Muscle layer of colon (tissue), 2 donors: Measurements from ENCODE around the gene JAK2.

Experiments used
- H3K27ac ChIP-seq: one replicate; pipeline ENCODE4 v1.7.0; 2013; ENCODE audit warnings: low read depth, mild to moderate bottlenecking, low read length, moderate library complexity
- H3K27me3 ChIP-seq, 2 donors: one replicate each; pipeline ENCODE4 v1.7.0; 2013; ENCODE audit warnings: low read length in 2 of 2, mild to moderate bottlenecking in 2 of 2; ENCODE audit not compliant: insufficient read depth in 2 of 2, control insufficient read depth in 1 of 2
- H3K36me3 ChIP-seq: one replicate; pipeline ENCODE4 v1.7.0; 2013; ENCODE audit warnings: mild to moderate bottlenecking, low read length; ENCODE audit not compliant: insufficient read depth
- H3K4me1 ChIP-seq: one replicate; pipeline ENCODE4 v1.7.0; 2013; ENCODE audit warnings: mild to moderate bottlenecking, low read length; ENCODE audit not compliant: insufficient read depth
- H3K4me3 ChIP-seq, 2 donors: one replicate each; pipeline ENCODE4 v1.7.0; 2013; ENCODE audit warnings: low read length in 2 of 2, low read depth in 1 of 2, mild to moderate bottlenecking in 1 of 2, moderate library complexity in 1 of 2
- H3K9ac ChIP-seq: one replicate; pipeline ENCODE4 v1.7.0; 2013; ENCODE audit warnings: low read length
- H3K9me3 ChIP-seq: one replicate; pipeline ENCODE4 v1.7.0; 2013; ENCODE audit warnings: mild to moderate bottlenecking, low read length
- donor health status: abdominal sarcoma.
- donor health status: Adenocarcinoma of cecum.

JAK2 gene

DNA sequence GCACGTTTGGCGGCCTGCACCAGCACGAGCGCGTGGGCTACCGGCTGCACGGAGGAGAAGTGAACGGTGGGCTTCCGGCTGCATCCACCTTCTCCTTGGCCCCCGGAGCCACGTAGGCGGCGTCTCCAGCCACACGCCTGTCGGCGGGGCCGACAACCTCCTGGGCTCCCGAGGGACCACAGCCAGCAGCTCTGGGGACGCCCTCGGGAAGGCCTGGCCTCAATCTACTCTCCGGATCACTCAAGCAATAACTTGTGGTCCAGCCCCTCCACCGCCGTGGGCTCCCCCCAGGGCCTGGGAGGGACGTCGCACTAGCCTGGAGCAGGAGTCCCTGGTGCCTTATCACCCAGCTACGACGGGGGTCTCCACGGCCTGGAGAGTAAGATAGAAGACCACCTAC, 126.6 kb downstream of the JAK2 start:
- Histone ChIP-seq H3K4me1 (no peaks in the 10 kb centered on the region), H3K27me3 (no peaks in the 10 kb centered on the region), H3K9me3 (no peaks in the 10 kb centered on the region), H3K36me3 (peaks cover 10% of the 10 kb centered on the region), H3K9ac (no peak overlapping the region), H3K4me3 (no peak overlapping the region), H3K27ac (no peak overlapping the region)

- Histone ChIP-seq H3K4me3 (no peak overlapping the region), H3K36me3 (peaks cover 10% of the 10 kb centered on the region), H3K9me3 (no peaks in the 10 kb centered on the region), H3K27me3 (no peaks in the 10 kb centered on the region), H3K9ac (no peak overlapping the region), H3K27ac (no peak overlapping the region), H3K4me1 (no peaks in the 10 kb centered on the region)
These were observed 127.1 kb downstream of the JAK2 start for GRCh38 chr9:5112109-5112592.

GRCh38 chr9:5112646-5113045, 127.6 kb downstream of the JAK2 start:
- Histone ChIP-seq H3K36me3 (peaks cover 10% of the 10 kb centered on the region), H3K9ac (no peak overlapping the region), H3K9me3 (no peaks in the 10 kb centered on the region), H3K27me3 (no peaks in the 10 kb centered on the region), H3K4me3 (no peak overlapping the region), H3K4me1 (no peaks in the 10 kb centered on the region), H3K27ac (no peak overlapping the region)

DNA sequence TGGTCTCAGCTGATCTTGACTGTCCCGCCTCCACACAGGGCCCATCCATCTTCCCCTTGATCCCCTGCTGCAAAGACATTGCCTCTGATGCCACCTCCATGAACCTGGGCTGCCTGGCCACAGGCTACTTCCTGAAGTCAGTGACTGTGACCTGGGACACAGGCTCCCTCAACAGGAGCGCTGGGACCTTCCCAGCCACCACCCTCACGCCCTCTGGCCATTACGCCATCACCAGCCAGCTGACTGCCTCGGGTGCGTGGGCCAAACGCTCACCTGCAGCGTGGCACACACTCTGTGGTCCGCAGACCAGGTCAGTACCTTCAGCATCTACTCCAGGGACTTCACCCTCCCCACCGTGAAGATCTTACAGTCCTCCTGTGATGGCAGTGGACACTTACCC, 128.5 kb downstream of the JAK2 start:
- Histone ChIP-seq H3K9me3 (no peaks in the 10 kb centered on the region), H3K4me3 (no peak overlapping the region), H3K27ac (no peak overlapping the region), H3K36me3 (peaks cover 10% of the 10 kb centered on the region), H3K27me3 (no peaks in the 10 kb centered on the region), H3K9ac (no peak overlapping the region), H3K4me1 (no peaks in the 10 kb centered on the region)

GRCh38 chr9:5113994-5114748, 129.1 kb downstream of the JAK2 start:
- Histone ChIP-seq H3K4me3 (no peak overlapping the region), H3K27ac (no peak overlapping the region), H3K9me3 (no peaks in the 10 kb centered on the region), H3K27me3 (no peaks in the 10 kb centered on the region), H3K9ac (no peak overlapping the region), H3K36me3 (peaks cover 10% of the 10 kb centered on the region), H3K4me1 (no peaks in the 10 kb centered on the region)

DNA sequence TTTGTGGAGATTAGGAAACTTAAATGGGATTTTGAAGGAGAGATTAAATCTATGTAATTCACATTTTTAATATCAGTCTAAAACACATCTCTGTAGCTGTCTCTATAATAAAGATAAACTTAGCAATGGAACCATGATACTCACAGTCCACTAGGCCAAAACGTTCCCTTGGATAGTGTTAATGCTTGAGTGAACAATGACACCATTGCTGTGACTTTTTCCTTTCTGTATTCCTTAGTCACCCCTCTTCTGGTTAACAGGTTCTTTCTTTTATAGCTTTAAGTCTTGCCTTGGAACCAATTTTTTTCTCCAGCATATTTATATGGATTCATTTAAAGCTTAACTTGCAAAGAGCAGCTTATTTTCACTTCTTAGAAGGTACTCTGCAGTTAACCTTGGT, 137.0 kb downstream of the JAK2 start:
- H3K4me1 ChIP-seq, result no peaks in the 10 kb centered on the region
- no peak overlapping the region for H3K4me3 ChIP-seq
- H3K27ac ChIP-seq, result no peak overlapping the region
- H3K27me3 ChIP-seq, result no peaks in the 10 kb centered on the region
- peaks cover 4% of the 10 kb centered on the region for H3K9me3 ChIP-seq
- H3K9ac ChIP-seq, result no peak overlapping the region
- peaks cover 23% of the 10 kb centered on the region for H3K36me3 ChIP-seq

DNA sequence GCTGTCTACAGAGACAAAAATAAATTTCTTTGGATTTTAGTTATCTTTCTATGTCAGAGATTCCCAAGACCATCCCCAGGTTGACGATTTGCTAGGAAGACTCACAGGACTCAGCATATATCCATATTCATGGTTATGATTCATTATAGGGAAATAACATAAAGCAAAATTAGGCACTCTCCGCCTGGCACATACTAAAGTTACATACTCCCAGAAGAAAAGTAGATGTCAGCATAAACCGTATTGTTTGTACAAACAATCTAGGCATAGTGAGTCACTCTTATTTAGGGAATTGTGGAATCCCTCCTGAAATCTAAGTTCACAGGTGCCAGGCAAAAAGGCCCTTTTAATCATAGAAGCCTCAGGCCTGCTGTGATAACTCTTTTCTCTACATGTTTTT, 137.4 kb downstream of the JAK2 start:
- peaks cover 23% of the 10 kb centered on the region for H3K36me3 ChIP-seq
- no peak overlapping the region for H3K9ac ChIP-seq
- H3K9me3 ChIP-seq, result peaks cover 4% of the 10 kb centered on the region
- H3K27me3 ChIP-seq, result no peaks in the 10 kb centered on the region
- H3K27ac ChIP-seq, result no peak overlapping the region
- no peak overlapping the region for H3K4me3 ChIP-seq
- no peaks in the 10 kb centered on the region for H3K4me1 ChIP-seq

DNA sequence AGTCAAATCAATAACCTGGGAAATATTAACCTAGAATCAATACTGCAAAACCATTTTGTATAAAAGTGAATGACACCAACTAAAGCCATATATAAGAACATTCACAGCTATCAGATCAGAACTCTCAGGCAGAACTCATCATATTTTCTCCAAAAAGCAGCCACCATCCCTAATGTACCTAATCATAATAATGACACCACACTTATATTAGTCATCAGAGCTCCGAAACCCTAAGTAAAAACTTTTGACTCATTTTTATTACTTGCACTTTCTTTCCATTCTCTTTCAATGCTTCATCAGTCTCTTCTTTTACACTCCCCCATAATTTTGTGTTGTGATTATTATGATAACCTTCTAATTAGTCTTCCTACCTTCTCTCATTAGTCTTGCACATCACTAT, 155.1 kb downstream of the JAK2 start:
- Histone ChIP-seq H3K36me3 (no peaks in the 10 kb centered on the region), H3K9ac (no peak overlapping the region), H3K4me3 (no peak overlapping the region), H3K9me3 (no peaks in the 10 kb centered on the region), H3K27me3 (no peaks in the 10 kb centered on the region), H3K27ac (no peak overlapping the region), H3K4me1 (no peaks in the 10 kb centered on the region)

GRCh38 chr9:5144217-5144616, 159.1 kb downstream of the JAK2 start:
- H3K9ac ChIP-seq, result no peak overlapping the region
- no peak overlapping the region for H3K4me3 ChIP-seq
- peaks cover 11% of the 10 kb centered on the region for H3K36me3 ChIP-seq
- H3K27ac ChIP-seq, result no peak overlapping the region
- no peaks in the 10 kb centered on the region for H3K4me1 ChIP-seq
- H3K27me3 ChIP-seq, result no peaks in the 10 kb centered on the region
- no peaks in the 10 kb centered on the region for H3K9me3 ChIP-seq

GRCh38 chr9:5146241-5146640, 161.2 kb downstream of the JAK2 start:
- no peaks in the 10 kb centered on the region for H3K4me1 ChIP-seq
- peaks cover 11% of the 10 kb centered on the region for H3K36me3 ChIP-seq
- H3K9me3 ChIP-seq, result no peaks in the 10 kb centered on the region
- H3K4me3 ChIP-seq, result no peak overlapping the region
- H3K27me3 ChIP-seq, result no peaks in the 10 kb centered on the region
- no peak overlapping the region for H3K27ac ChIP-seq
- no peak overlapping the region for H3K9ac ChIP-seq
